GM18951 (cell line): Measurements from ENCODE around the gene RAB27B.
"Not testable (repeated sequence)": the region's sequence is repeated elsewhere in the genome, so short reads cannot be mapped to it uniquely, and the experiment has no call there.

Experiments used
- POLR2A ChIP-seq: IDR thresholded peaks from 4 replicates; pipeline ENCODE4 v1.6.1; 2011; ENCODE audit warnings: mild to moderate bottlenecking; ENCODE audit not compliant: insufficient read length, insufficient read depth; ENCODE audit errors: extremely low read depth
- in situ Hi-C: fragments of 300-500 bp; cut with MboI; formaldehyde crosslinking; loops from one replicate; pipeline ENCODE4 v1.12.0; 2022; ENCODE audit warnings: low sequenced_read_pairs, mixed read lengths, inconsistent platforms; ENCODE audit not compliant: unreplicated experiment

The RAB27B gene

GRCh38 chr18:54805571-54806334 lies 22.5 kb upstream of the RAB27B start:
- in situ Hi-C loops = no loop called here
- TF ChIP-seq POLR2A = no peak

DNA sequence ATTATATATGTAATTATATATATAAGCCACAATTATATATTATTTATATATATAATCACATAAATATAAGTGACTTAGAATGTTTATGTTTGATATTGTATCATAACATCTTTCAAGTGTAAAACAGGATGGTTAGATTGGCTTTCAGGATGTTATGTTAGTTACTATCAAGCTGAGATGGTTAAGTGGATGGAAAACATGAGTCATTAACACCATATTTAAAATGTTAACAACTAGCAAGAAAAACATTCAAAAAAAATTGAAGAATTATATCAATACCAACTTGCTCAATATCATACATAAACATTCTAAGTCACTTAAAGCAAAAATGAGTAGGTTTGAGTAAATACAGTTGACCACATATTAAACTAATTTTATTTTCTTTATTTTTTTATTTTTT lies 21.8 kb upstream of the RAB27B start:
- in situ Hi-C loops = no loop called here
- no peak for TF ChIP-seq POLR2A

- in situ Hi-C loops = no loop called here
- no peak for TF ChIP-seq POLR2A
These were observed 21.0 kb upstream of the RAB27B start for GRCh38 chr18:54807303-54807702.

GRCh38 chr18:54810662-54811061 lies 17.6 kb upstream of the RAB27B start:
- in situ Hi-C loops = not testable (repeated sequence)

GRCh38 chr18:54812885-54813284 lies 15.4 kb upstream of the RAB27B start:
- in situ Hi-C loops = no loop called here
- no peak for TF ChIP-seq POLR2A

- in situ Hi-C loops = no loop called here
- no peak for TF ChIP-seq POLR2A
These were observed 15.0 kb upstream of the RAB27B start for GRCh38 chr18:54813305-54813704.

GRCh38 chr18:54813977-54814565 lies 14.2 kb upstream of the RAB27B start:
- TF ChIP-seq POLR2A = no peak
- in situ Hi-C loops = no loop called here

DNA sequence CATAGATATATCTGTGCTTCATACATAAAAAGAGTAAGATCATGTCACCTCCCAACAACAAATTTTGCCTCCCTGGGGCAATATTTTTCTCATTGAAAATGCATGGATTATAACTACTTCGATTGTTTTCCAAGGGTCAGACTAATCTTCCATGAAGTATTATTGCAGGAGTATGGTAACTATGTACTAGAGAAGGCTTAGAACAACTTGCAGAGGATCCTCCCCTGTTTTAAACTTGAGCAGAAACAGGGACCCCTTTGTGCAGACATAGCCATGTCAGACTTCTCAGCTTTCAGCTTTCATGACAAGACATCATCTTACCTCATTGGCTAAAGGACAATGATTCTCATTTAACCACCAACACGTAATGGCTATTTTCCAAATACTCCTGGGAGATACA lies 13.2 kb upstream of the RAB27B start:
- in situ Hi-C loops = no loop called here
- no peak for TF ChIP-seq POLR2A

GRCh38 chr18:54820785-54821275 lies 7.4 kb upstream of the RAB27B start:
- in situ Hi-C loops = not testable (repeated sequence)

DNA sequence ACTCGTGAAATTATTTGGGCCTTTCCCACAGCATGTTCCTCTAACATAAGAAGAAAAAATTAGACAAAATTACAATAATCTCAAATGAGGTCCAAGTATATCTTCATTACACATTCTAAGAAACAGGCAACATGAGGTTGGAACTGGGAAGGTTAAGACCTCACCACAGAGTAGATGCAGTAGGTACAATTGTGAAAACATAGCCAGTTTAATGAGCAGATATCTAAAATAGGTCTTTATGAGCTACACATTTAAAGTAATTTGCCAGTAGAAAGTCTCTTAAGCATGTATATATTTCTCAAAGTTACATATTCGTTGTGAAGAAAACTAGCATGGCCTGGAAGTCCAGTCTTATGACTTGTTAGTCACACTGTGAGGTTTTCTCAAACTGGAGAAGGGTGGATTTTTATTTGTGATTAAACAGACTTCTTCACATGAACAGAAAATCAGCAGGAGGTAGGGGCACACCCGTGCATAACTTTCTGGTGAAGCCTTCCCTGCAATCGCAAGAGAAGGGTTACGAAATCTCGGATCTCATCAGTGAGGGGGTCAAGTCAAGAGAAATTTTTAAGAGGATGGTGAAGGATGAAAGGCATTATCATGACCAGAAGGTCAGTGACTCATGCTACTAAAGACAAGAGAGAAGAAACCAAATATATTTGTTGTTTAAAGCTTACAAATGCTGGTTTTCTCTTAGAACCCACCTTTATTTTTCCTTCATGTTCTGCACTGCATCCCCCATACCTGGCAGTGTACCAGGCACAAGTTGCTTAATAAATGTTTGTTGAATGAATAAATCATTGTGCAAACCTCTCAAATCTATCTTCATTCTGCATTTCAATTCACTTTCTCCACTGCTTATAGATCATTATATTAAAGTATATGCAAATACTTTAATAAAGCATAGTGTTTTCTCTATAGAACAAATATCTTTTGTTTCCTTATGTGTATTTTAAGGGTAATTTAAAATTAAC lies 5.1 kb upstream of the RAB27B start:
- no peak for TF ChIP-seq POLR2A
- in situ Hi-C loops = no loop called here

GRCh38 chr18:54824761-54825160 lies 3.5 kb upstream of the RAB27B start:
- no peak for TF ChIP-seq POLR2A
- in situ Hi-C loops = no loop called here

DNA sequence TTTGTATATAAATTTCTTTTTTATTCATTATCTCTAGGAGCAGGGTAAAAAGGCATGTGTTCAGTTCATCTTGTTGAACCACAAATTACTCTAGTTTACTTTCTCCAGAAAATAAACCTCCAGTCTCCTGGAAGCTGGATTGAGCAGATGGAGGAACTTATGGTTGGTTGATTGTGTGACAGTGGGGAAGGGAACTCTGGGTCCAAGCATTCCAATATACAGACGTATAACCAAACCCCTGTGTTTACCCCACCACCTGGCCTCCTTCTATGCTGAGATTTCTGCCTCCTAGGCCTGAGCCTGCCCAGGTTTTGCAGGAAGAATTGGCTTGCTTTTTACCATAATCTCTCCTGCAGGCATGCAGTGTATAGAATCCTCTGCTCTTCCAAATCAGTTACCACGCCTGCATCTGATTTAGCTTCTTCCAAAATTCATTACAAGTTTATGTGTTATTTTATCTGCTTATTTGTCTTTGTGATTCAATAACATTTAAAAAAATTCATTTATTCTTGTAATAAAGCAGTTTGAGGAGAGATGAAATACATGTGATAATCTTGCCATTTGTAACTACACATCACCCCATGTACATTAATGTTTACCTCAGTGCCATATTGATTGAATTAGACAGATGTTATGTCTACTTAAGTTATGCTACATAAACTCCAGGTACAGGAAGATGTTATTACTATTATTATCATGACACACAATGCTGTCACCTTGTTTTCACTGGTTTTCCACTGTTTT lies 2.5 kb upstream of the RAB27B start:
- in situ Hi-C loops = no loop called here
- TF ChIP-seq POLR2A = no peak

GRCh38 chr18:54828986-54829385 lies 709 bp downstream of the RAB27B start:
- in situ Hi-C loops = no loop called here
- no peak for TF ChIP-seq POLR2A
